GM23248 (cell line): Measurements from ENCODE around the gene PRDM16.

Experiments
- EZH2 ChIP-seq: fragments of 200-600 bp; sonication (generic); IDR thresholded peaks from 2 replicates; pipeline ENCODE4 v1.6.1; 2018; ENCODE audit warnings: antibody characterized with exemption, mild to moderate bottlenecking; ENCODE audit not compliant: insufficient read depth, poor library complexity, severe bottlenecking
- EZH2phosphoT487 ChIP-seq: fragments of 200-600 bp; sonication (generic); IDR thresholded peaks from 2 replicates; pipeline ENCODE4 v1.6.1; 2018; ENCODE audit warnings: antibody characterized with exemption, moderate library complexity, mild to moderate bottlenecking, low read depth; ENCODE audit not compliant: insufficient read depth

GRCh38 chr1:3153902-3154795 lies 85.1 kb downstream of the PRDM16 start:
- TF ChIP-seq EZH2 (no peak), EZH2phosphoT487 (no peak)
